Bronchial epithelial cell (primary cell): ENCODE data around the gene FNDC1. TPM values are rescaled to one million over a fixed set of nuclear protein-coding genes. Genes with fewer than 3 reads are reported as not detected.

Source experiments
- DNase-seq: peaks from one replicate; pipeline ENCODE4 v3.0.0-alpha.2; 2010; ENCODE audit warnings: low read depth
- FAIRE-seq: peaks from 2 replicates; lab custom pipeline; 2011; peaks lifted over from hg19 to GRCh38; lab: Jason Lieb, UNC
- H3K27me3 ChIP-seq: 2 replicates; pipeline ENCODE4 v1.5.1; 2011; ENCODE audit warnings: low read length; ENCODE audit not compliant: control insufficient read depth, insufficient read depth
- H3K36me3 ChIP-seq: 2 replicates; pipeline ENCODE4 v1.5.1; 2011; ENCODE audit warnings: low read length; ENCODE audit not compliant: control insufficient read depth, insufficient read depth
- H3K4me3 ChIP-seq: 2 replicates; pipeline ENCODE4 v1.5.1; 2011; ENCODE audit warnings: mild to moderate bottlenecking, low read depth, low read length, control low read depth
- CTCF ChIP-seq: IDR thresholded peaks from 2 replicates; pipeline ENCODE4 v1.5.1; 2011; ENCODE audit warnings: mild to moderate bottlenecking, moderate library complexity, low read length, control low read depth, inconsistent platforms; ENCODE audit not compliant: insufficient read depth, severe bottlenecking
- total RNA-seq: library from RNA; depleted of rRNA; stranded (reverse); fragments of >200 nt; gene quantifications from 2 replicates; pipeline ENCODE4 v1.2.1, GENCODE V29; 2014

The FNDC1 gene
- total RNA-seq, 1 donor from 2014 or later = not detected

GRCh38 chr6:159220093-159220492 is 50.9 kb downstream of the FNDC1 start:
- Histone ChIP-seq H3K36me3 (no peaks in the 10 kb centered on the region), H3K27me3 (no peaks in the 10 kb centered on the region), H3K4me3 (no peak overlapping the region)
- no peak for TF ChIP-seq CTCF
- FAIRE-seq (no peak), DNase-seq (no peak)

DNA sequence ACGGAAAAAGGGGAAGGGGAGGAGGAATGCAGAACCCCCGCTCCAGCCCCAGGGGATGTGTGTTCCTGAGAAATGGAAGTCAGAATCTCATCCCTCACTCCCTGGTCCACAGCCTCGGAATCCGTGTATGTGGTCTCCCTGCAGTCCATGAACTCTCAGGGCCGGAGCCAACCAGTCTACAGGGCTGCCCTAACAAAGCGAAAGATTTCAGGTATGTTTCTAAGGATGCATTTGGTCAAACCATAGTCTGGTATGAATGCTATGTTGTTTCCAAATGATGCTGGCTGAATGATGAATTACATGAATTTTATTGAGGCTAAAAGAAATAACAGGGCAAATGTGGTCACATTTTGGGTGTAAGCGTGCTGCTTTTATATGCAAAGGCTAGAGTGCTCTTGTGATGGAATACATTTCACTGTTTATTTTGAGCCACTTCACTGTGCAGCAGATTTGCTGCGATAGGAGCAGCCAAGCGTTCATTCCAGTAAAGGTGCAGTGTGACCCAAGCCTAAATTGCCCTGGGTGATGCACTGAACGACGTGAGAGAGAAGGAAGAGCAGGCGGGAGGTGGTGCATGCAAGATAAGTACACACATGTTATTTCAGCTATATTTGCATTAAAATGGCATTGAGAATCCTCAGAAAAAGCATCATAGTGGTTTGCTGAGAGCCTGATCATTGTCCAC is 52.4 kb downstream of the FNDC1 start:
- H3K27me3 ChIP-seq = no peaks in the 10 kb centered on the region
- FAIRE-seq (no peak), DNase-seq (no peak)
- no peak for TF ChIP-seq CTCF
- H3K36me3 ChIP-seq = no peaks in the 10 kb centered on the region
- no peak overlapping the region for H3K4me3 ChIP-seq

DNA sequence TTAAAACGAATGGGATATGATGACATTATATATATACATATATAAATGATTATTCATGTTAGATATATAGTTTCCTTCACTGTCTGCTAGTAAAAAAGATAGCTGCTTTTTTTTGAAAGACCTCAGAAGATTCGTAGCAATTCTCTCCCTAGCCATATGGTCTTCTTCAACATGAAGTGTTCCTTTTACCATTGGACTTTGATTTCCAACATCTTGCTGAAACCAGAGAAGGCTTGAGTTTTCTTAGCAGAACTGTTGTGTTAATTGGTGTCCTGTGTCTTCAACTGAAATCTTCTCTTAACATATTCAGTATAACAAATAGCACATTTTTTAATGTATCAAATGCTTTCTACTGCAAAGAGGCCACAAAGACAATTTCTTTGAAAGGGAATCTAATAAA is 55.3 kb downstream of the FNDC1 start:
- H3K4me3 ChIP-seq = no peak overlapping the region
- H3K27me3 ChIP-seq = no peaks in the 10 kb centered on the region
- FAIRE-seq (no peak), DNase-seq (no peak)
- H3K36me3 ChIP-seq = no peaks in the 10 kb centered on the region
- no peak for TF ChIP-seq CTCF

DNA sequence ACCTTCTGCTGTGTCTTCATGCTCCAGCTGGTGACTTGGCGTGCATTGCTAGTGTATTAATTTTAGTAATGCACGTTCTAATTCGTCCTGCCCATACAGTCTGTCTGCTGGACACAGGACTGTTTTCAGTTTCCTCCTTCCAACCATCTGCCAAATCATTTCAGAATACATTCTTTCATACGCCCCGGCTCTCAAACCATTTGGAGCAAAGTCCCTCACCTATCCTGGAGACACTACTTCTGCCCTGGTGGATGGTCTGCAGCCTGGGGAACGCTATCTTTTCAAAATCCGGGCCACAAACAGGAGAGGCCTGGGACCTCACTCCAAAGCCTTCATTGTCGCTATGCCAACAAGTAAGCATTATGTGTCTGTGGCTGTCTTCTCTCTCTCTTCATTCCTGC is 60.5 kb downstream of the FNDC1 start:
- DNase-seq (no peak), FAIRE-seq (peak; percentile 18)
- H3K27me3 ChIP-seq = peaks cover 5% of the 10 kb centered on the region
- no peak overlapping the region for H3K4me3 ChIP-seq
- no peak for TF ChIP-seq CTCF
- H3K36me3 ChIP-seq = no peaks in the 10 kb centered on the region

DNA sequence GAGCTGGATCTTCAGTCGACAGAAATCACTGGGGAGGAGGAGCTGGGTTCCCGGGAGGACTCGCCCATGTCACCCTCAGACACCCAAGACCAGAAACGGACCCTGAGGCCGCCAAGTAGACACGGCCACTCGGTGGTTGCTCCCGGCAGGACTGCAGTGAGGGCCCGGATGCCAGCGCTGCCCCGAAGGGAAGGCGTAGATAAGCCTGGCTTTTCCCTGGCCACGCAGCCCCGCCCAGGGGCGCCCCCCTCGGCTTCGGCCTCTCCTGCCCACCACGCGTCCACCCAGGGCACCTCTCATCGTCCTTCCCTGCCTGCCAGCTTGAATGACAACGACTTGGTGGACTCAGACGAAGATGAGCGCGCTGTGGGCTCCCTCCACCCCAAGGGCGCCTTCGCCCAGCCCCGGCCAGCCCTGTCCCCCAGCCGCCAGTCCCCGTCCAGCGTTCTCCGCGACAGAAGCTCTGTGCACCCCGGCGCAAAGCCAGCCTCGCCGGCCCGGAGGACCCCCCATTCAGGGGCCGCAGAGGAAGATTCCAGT is 63.0 kb downstream of the FNDC1 start:
- H3K27me3 ChIP-seq = peaks cover 5% of the 10 kb centered on the region
- DNase-seq (no peak), FAIRE-seq (no peak)
- no peak overlapping the region for H3K4me3 ChIP-seq
- no peaks in the 10 kb centered on the region for H3K36me3 ChIP-seq
- no peak for TF ChIP-seq CTCF
